ENCODE results near the gene CARNS1.

The CARNS1 gene

DNA sequence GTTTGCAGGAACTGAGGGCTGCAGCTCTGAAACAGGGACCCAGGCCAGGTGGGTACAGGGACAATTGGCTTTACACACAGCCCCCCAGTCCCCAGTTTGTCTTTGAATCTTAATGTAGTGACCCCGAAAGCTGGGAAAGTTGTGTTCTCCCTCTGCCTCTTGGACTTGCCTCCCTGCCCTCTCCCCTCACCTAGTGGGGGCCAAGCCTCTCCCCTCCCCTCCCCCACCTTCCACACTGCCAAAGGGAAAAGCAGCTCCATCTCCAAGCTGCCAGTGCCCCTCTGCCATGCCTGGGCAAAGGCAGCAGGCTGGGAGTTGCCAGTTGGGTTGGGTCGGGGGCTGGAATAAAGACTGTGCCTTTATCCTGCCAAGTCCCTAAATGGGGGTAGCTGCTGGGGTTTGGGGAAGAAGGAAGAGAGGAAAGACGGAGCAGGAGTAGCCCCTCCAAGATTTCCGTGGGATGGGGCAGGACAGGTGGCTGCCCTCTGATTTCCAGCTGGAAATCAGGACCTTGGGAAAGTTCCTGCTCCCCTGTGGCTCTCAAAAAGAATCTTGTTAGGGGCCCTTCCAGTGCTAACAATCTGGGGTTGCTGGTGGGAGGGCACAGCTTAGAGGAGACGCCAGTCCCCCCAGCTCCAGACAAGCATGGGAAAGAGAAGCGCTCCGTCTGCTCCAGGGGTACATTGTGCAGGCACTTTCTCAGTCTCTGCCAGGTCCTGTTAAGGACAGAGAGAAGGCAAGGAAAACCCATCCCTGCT is 39.2 kb upstream of the CARNS1 start:
- no peak for DNase-seq

DNA sequence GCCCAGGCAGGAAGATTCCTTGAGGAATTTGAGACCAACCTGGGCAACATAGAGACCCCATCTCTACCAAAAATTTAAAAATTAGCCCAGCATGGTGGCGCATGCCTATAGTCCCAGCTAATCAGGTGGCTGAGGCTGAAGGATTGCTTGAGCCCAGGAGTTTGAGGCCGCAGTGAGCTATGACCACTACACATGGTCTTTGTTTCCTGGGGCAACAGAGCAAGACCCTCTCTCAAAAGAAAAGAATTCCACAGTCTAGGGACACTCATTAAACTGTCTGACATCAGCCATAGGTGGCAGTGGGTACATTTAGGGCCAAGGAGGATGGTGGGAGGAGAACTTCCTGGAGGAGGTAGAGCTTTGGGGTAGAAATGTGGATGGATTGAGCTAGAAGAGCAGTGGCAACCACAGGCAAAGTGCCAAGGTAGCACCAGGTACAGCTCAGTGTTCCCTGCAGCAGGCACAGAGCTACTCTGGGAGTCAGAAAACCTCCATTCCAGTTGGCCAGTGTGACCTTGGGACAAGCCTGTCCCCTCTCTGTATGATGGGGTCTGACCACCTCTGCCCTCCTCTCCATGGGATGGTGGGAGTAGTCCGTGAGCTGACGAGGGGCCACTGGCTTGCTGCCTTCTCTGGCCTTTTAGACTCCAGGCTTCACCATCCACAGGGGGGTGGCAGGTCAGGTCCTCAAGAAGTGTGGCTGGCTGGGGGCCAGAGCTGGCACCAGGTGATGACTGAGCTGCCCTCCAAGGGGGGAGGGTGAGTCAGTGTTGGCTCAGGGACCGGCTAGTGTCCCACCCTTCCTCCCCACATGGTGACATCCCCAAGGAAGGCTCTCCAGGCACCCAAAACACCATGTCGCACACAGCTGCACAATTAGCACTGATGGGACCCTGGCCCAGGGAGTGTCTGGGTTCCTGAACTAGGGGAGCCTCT is 38.3 kb upstream of the CARNS1 start:
- DNase-seq, result no peak

- no peak for DNase-seq
These were observed 36.9 kb upstream of the CARNS1 start for GRCh38 chr11:67378544-67378943.

DNA sequence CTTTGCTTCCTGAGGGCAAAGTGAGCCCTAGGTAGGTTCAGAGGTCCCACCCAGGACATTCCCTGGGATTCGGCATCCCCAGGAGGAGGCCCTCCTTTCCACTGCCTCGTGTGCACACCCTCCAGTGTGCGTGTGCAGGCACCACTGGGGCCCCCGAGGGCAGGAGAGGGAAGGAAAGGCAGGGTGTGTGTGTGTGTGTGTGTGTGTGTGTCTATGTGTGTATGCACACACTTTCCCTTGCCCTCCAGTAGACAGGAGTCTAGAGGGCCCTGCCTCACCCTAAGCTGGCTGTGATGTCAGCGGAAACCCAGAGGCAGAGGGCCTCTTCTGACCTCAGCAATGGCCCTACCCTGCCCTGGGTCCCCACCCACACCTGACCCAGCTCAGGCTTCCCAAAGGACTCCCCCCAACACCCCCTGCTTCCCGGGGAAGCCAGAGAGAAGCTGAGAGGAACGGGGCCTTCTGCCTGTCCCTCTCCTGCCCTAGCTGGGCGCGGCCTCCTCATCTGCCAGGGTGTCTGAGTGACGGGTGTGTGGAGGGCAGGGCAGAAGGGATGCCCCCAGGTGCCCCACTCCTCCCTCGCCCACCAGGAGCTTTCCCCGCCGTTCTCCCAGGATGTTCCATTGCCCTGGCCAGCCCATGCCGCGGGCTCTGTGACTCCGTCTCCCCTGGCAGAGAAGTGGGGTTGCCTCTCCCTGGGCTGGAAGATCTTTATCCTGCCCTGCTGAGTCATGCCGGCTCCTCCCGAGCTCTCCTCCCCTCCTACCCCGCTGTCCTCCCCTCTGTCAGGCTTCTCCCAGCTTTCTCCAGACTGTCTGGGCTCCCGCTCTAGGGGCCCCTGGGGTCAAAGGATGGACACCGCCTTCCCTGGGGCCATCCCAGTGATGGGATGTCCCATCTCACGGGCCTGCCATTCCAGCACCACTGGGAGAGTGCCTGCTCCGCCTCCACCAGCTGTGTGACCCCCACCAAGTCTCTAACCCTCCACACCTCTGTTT is 36.1 kb upstream of the CARNS1 start:
- DNase-seq, result no peak

GRCh38 chr11:67381244-67381972 is 34.1 kb upstream of the CARNS1 start:
- no peak for DNase-seq

GRCh38 chr11:67382276-67383136 is 33.0 kb upstream of the CARNS1 start:
- peak in 48 of 51 donors; percentile 26 to 84 (median 58) for DNase-seq

DNA sequence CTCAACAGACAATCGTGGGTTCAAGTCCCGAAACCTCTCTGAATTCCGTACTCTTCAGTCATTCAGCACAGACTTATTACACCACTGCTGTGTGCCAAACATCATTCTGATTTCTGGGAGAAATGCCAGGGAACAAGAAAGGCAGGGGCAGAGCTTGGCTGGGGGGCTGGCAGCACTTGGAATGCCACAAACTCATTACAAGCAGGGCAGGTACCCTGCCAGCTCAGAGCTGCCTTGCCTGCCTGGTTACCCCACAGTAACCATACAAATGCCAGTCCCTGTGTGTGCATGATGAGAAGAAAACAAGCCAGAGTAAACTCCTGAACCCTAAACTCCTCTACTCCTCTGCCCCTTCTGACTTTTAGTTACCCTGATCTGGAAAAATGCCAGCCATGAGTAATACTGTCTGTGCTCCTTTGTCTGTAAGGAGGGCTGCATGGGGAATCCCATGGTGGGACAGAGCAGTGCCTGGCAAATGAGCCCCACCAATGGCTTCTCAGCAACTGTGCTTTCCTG is 30.6 kb upstream of the CARNS1 start:
- peak in 24 of 51 donors; percentile 13 to 75 (median 58) for DNase-seq

DNA sequence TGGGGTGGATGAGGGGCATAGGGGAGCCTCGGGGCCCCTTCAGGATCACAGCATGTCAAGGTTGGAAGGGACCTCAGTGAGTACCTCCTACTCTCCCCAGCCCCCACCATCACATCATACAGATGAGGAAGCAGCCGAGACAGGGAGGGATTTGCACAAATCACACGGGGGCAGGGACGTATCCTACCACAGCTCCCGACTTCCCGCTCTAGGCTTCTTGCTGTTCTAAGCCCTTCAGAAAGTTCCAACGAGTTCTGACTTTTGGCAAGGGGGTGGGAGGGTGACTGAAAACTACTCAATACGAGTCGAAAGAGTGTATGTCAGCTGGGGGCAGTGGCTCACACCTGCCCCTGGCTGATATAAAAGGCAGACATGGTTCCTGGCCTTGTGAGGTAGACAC is 28.4 kb upstream of the CARNS1 start:
- DNase-seq, result no peak

DNA sequence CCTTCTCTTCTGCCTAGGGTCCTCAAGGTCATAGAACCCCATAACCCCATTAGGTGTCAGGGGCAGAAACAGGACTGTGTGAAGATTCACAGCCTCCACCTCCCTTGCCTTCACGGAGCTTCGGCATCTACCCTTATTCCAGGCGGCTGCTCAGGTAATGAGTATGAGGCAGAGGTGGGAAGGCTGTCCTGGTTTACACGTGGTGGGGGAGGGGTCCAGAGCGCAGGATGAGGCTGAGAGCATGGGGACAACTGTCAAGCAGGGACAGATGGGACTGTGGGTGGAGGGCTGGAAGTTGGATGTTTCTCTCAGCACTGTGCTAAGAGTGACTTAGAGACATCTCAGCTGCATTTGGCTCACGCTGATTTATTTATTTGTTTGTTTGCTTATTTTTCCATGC is 28.0 kb upstream of the CARNS1 start:
- DNase-seq, result no peak

- no peak for DNase-seq
These were observed 26.0 kb upstream of the CARNS1 start for GRCh38 chr11:67389477-67389876.

GRCh38 chr11:67390947-67391303 is 24.6 kb upstream of the CARNS1 start:
- no peak for DNase-seq

DNA sequence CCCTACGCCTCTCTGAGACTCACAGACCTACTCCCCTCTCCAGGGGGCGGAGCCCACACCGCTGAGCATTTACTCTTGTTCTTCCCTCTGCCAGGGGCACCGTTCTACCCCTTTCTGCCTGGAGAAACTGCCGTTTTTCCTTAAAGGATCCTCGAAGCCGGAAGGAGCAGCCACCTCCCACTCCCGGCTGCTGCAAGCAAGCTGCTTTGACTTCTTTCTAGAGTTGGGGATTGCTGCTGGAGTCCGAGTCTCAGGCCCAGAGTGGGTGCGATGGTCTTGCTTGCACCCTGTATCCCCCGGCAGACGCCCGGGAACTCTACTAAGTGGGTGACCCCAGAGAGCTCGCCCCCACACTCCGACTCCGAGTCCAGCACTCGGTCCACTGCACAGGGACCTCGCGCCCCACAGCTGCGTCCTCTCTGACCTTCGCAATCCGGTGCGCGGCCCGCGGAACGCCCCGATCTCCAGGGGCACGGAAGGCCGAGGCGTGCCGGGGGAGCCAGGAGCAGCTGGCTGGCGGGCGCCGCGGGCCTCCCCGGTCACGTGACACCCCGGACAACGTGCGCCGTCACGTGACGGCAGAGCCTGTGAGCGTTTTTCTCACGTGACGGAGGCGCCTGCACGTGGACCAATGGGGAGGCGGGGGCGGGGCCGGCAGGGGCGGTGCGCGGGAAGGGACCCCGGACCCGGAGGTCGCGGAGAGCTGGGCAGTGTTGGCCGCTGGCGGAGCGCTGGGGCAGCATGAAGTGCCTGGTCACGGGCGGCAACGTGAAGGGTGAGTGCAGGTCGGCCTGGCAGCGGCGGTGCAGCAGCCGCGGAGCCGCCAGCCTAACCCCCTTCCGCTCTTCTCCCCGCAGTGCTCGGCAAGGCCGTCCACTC is 23.9 kb upstream of the CARNS1 start, which contains the start of gene RAD9A:
Gene RAD9A (plus strand): TSS at position 683 of the 879 bp plus-strand sequence. CDS start 59 bp downstream, at position 742.
- DNase-seq, result peak; percentile 38 to 97 (median 92)

DNA sequence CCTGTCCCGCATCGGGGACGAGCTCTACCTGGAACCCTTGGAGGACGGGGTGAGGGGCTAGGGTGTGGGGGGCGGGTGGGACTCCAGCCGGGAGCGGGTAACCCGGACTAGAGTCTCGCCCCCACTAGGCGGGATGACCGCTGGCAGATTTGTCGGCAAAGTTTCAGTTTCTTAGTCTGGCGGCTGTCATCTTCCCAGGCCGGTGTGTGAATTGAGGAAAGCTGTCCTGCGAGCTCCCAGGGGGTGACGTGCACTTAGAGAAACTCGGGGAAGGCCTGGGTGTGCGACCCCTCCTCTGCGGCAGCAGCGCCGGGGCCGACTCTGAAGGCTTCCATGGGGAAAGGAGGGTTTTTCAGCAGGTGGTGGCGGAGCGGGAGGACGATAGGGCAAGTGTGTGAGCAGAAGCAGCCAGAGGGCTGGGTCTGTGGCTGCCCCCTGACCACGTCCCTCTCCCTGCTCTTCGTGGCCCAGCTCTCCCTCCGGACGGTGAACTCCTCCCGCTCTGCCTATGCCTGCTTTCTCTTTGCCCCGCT is 23.2 kb upstream of the CARNS1 start:
- DNase-seq, result no peak

DNA sequence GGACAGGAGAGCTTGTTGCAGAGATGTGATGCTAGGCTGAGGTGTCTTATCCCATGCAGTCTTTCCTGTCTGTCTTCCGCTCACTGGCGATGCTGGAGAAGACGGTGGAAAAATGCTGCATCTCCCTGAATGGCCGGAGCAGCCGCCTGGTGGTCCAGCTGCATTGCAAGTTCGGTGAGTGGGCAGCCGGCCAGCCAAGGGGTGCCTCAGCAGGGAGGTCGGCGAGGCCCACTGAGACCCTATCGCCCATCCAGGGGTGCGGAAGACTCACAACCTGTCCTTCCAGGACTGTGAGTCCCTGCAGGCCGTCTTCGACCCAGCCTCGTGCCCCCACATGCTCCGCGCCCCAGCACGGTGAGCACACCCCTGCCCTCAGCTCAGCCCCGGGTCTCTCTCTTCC is 22.0 kb upstream of the CARNS1 start:
- no peak for DNase-seq

DNA sequence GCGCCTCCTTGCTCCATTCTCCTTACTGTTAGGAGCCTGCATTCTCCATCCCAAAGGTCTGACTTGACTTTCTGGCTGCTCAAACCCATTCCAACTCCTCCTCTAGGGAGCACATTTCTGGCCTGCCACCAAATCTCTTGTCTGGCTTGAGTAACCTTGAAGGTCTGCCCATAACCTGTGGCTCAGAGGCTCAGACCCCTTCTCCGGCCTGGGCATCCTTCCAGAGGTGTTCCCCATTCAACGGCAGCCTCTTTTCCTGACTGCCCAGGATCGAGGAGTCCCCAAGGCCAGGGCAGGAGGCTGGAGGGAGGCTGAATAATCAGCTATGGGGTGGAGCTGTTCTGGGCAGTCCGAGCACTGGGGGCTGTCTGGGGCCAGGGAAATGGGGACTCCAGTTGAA is 21.5 kb upstream of the CARNS1 start:
- no peak for DNase-seq

DNA sequence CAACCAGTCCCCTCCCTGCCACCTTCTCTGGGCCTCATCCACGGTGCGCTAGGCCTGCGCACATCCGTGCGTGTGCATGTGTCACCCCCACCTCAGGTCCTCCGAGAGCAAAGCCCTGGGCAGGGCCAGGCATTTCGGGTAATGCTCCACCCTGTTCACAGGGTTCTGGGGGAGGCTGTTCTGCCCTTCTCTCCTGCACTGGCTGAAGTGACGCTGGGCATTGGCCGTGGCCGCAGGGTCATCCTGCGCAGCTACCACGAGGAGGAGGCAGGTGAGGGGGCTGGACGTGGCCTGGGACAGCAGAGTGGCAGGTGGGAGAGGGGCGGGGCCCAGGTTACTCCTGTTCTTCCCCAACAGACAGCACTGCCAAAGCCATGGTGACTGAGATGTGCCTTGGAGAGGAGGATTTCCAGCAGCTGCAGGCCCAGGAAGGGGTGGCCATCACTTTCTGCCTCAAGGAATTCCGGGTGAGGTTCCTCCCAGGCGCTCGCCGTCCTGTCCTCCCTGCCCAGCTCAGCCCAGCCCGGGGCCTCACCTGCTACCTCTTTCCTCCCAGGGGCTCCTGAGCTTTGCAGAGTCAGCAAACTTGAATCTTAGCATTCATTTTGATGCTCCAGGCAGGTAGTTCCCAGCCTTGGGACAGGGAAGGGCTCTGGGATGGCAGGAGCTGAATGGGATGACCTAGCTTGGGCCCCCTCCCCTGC is 19.8 kb upstream of the CARNS1 start:
- DNase-seq, result no peak

DNA sequence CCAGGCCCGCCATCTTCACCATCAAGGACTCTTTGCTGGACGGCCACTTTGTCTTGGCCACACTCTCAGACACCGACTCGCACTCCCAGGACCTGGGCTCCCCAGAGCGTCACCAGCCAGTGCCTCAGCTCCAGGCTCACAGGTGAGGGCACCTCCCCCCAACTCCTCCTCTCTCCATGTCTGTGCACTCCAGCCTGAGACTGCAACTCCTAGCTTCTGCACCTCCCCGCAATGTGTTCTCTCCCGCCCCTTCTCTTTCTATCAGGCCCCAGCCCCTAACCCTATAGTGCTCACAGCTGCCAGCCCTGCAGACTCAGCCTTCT is 19.3 kb upstream of the CARNS1 start:
- DNase-seq, result no peak
